D721Med (cell line): Measurements from ENCODE around the gene C15orf39.

Experiments used
- DNase-seq: peaks from one replicate; pipeline ENCODE4 v3.0.0; 2011; ENCODE audit warnings: low spot score; ENCODE audit not compliant: insufficient read length
- FAIRE-seq: peaks from 2 replicates; lab custom pipeline; 2011; peaks lifted over from hg19 to GRCh38; lab: Jason Lieb, UNC
- CTCF ChIP-seq: IDR thresholded peaks from 2 replicates; pipeline ENCODE4 v1.5.1; 2012; ENCODE audit warnings: mild to moderate bottlenecking, control low read depth; ENCODE audit not compliant: insufficient read depth; ENCODE audit errors: missing control alignments

The C15orf39 gene

GRCh38 chr15:75181780-75182179, 19.9 kb upstream of the C15orf39 start:
- DNase-seq (no peak), FAIRE-seq (no peak)
- no peak for TF ChIP-seq CTCF

GRCh38 chr15:75182187-75183131, 19.2 kb upstream of the C15orf39 start:
- TF ChIP-seq CTCF: no peak
- DNase-seq (no peak), FAIRE-seq (no peak)

GRCh38 chr15:75185271-75186029, 16.2 kb upstream of the C15orf39 start:
- no peak for TF ChIP-seq CTCF
- no peak for FAIRE-seq
- DNase-seq: no peak

GRCh38 chr15:75186044-75186443, 15.6 kb upstream of the C15orf39 start:
- no peak for TF ChIP-seq CTCF
- FAIRE-seq (no peak), DNase-seq (no peak)

GRCh38 chr15:75188499-75188898, 13.2 kb upstream of the C15orf39 start:
- FAIRE-seq (no peak), DNase-seq (no peak)
- TF ChIP-seq CTCF: no peak

GRCh38 chr15:75191235-75191634, 10.4 kb upstream of the C15orf39 start:
- FAIRE-seq (no peak), DNase-seq (no peak)
- no peak for TF ChIP-seq CTCF

- FAIRE-seq: no peak
- no peak for TF ChIP-seq CTCF
- DNase-seq: no peak
These were observed 9.4 kb upstream of the C15orf39 start for GRCh38 chr15:75192307-75192706.
